Right lobe of liver (tissue), 6 donors: ENCODE data around the gene NTM. TPM values are rescaled to one million over a fixed set of nuclear protein-coding genes. Genes with fewer than 3 reads are reported as not detected.

ENCODE experiments used
- ATAC-seq, 4 donors: fragments of 200-7000 bp; cut with Tn5 transposase; one replicate each; pipeline ENCODE4 v1.9.1; 2020; ENCODE audit warnings: mild to moderate bottlenecking in 4 of 4, moderate library complexity in 4 of 4
- DNase-seq, 3 donors: peaks; one replicate each; pipeline ENCODE4 v3.0.0-alpha.2; 2020
- H3K27ac ChIP-seq, 3 donors: fragments of 200-600 bp; one replicate each; pipeline ENCODE4 v1.8.0; 2022
- H3K27me3 ChIP-seq, 2 donors: fragments of 200-600 bp; one replicate each; pipeline ENCODE4 v1.8.0; 2022
- H3K36me3 ChIP-seq, 4 donors: fragments of 200-600 bp; sonication (generic) in 1 of 4; one replicate each; pipeline versions ENCODE4 v1.5.1 to v1.8.0; 2017 to 2022; ENCODE audit warnings: control low read depth in 1 of 4
- H3K4me1 ChIP-seq, 4 donors: fragments of 200-600 bp; sonication (generic) in 1 of 4; one replicate each; pipeline versions ENCODE4 v1.5.1 to v1.8.0; 2017 to 2022; ENCODE audit warnings: control low read depth in 1 of 4
- H3K4me3 ChIP-seq, 3 donors: fragments of 200-600 bp; one replicate each; pipeline ENCODE4 v1.8.0; 2022
- H3K9me3 ChIP-seq, 4 donors: fragments of 200-600 bp; sonication (generic) in 1 of 4; one replicate each; pipeline versions ENCODE4 v1.5.1 to v1.8.0; 2017 to 2022; ENCODE audit warnings: control low read depth in 1 of 4
- POLR2A ChIP-seq: fragments of 450-650 bp; IDR thresholded peaks from one replicate; pipeline ENCODE4 v1.6.1; 2017; ENCODE audit warnings: antibody characterized with exemption, mild to moderate bottlenecking
- WGBS: methylation state at CpG from one replicate; pipeline ENCODE4 v1.1.6; 2018; ENCODE audit warnings: low coverage, low lambda C conversion rate; ENCODE audit not compliant: insufficient coverage; ENCODE audit errors: missing lambda C conversion rate; 5-methylcytosine and 5-hydroxymethylcytosine counted together
- intact Hi-C, 2 donors: fragments of 100-400 bp; cut with DNase I; formaldehyde crosslinking; loops; one replicate each; pipeline versions ENCODE4 v1.11.2 to v1.14.1; 2022
- total RNA-seq, 6 experiments: library from RNA; depleted of rRNA in 2 of 6; stranded (reverse); fragments of >200 nt in 2 of 6; fragmentation: NEBNext Ultra II Directional in 3 of 6; extraction: Animal tissue kit (Norgen Biotek cat#: 25700) in 3 of 6; gene quantifications; one replicate each; pipeline versions ENCODE4 v1.1.0 to v1.2.4, GENCODE V29; 2016 to 2023
- TF ChIP-seq, protein P1 (sequence below), 4 donors: fragments of 200-600 bp in 3 of 4; fragments of 450-650 bp in 1 of 4; IDR thresholded peaks; one replicate each; pipeline versions ENCODE4 v1.5.1 to v1.8.0; 2016 to 2022; ENCODE audit warnings: antibody characterized with exemption in 4 of 4, mild to moderate bottlenecking in 2 of 4
- donor health status: DM: no; HTN: yes; CAD: no.
- donor health status: DM: no; HTN: no; CAD: no.
- donor health status: DM: no; HTN: no; CAD: no.
- donor health status: DM: no; HTN: yes; CAD: no.
- donor health status: DM: no; HTN: yes; CAD: no.

Gene NTM
- total RNA-seq, 6 experiments from 2014 or later = 0.35 TPM; not detected in 5

- H3K27me3 ChIP-seq = no peaks in the 10 kb centered on the region
- intact Hi-C loops = no loop called here
- no peak overlapping the region for H3K4me3 ChIP-seq
- DNase-seq = no peak
- no peaks in the 10 kb centered on the region for H3K9me3 ChIP-seq
- TF ChIP-seq, protein P1, sequence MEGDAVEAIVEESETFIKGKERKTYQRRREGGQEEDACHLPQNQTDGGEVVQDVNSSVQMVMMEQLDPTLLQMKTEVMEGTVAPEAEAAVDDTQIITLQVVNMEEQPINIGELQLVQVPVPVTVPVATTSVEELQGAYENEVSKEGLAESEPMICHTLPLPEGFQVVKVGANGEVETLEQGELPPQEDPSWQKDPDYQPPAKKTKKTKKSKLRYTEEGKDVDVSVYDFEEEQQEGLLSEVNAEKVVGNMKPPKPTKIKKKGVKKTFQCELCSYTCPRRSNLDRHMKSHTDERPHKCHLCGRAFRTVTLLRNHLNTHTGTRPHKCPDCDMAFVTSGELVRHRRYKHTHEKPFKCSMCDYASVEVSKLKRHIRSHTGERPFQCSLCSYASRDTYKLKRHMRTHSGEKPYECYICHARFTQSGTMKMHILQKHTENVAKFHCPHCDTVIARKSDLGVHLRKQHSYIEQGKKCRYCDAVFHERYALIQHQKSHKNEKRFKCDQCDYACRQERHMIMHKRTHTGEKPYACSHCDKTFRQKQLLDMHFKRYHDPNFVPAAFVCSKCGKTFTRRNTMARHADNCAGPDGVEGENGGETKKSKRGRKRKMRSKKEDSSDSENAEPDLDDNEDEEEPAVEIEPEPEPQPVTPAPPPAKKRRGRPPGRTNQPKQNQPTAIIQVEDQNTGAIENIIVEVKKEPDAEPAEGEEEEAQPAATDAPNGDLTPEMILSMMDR (IDR thresholded peaks at IDR 0.05) = no peak
- TF ChIP-seq POLR2A = no peak
- H3K4me1 ChIP-seq = peaks cover 0 to 3% (median 0%) of the 10 kb centered on the region in 4 donors
- no peak overlapping the region for H3K27ac ChIP-seq
- H3K36me3 ChIP-seq = no peaks in the 10 kb centered on the region
- no peak for ATAC-seq
- WGBS = 51% methylated on average over 3 of the region's 9 CpGs
Measured at GRCh38 chr11:132332521-132332920, 962.1 kb downstream of the NTM start.

GRCh38 chr11:132334769-132335280, 964.4 kb downstream of the NTM start:
- no peak overlapping the region for H3K4me3 ChIP-seq
- no peak for TF ChIP-seq POLR2A
- TF ChIP-seq, protein P1 (IDR thresholded peaks at IDR 0.05) = no peak
- H3K27me3 ChIP-seq = no peaks in the 10 kb centered on the region
- H3K4me1 ChIP-seq = peaks cover 0 to 10% (median 0%) of the 10 kb centered on the region in 4 donors
- no peaks in the 10 kb centered on the region for H3K9me3 ChIP-seq
- DNase-seq (no peak), ATAC-seq (no peak)
- intact Hi-C loops = no loop called here
- H3K36me3 ChIP-seq = no peaks in the 10 kb centered on the region
- 87% methylated on average over 10 of the region's 15 CpGs for WGBS
- no peak overlapping the region for H3K27ac ChIP-seq

DNA sequence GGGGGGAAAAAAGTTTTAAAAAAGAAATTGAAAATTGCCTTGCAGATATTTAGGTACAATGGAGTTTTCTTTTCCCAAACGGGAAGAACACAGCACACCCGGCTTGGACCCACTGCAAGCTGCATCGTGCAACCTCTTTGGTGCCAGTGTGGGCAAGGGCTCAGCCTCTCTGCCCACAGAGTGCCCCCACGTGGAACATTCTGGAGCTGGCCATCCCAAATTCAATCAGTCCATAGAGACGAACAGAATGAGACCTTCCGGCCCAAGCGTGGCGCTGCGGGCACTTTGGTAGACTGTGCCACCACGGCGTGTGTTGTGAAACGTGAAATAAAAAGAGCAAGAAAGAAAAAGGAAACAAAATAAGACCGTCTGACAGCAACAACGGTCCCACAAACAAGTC, 964.9 kb downstream of the NTM start:
- intact Hi-C loops = no loop called here
- Histone ChIP-seq H3K27me3 (no peaks in the 10 kb centered on the region), H3K9me3 (no peaks in the 10 kb centered on the region), H3K36me3 (no peaks in the 10 kb centered on the region), H3K4me3 (no peak overlapping the region), H3K4me1 (peaks cover 0 to 10% (median 0%) of the 10 kb centered on the region in 4 donors), H3K27ac (no peak overlapping the region)
- TF ChIP-seq POLR2A = no peak
- TF ChIP-seq, protein P1 (IDR thresholded peaks at IDR 0.05) = no peak
- WGBS = 76% methylated on average over 11 of the region's 14 CpGs
- no peak for ATAC-seq
- no peak for DNase-seq

GRCh38 chr11:132336781-132337535, 966.5 kb downstream of the NTM start:
- intact Hi-C loops = no loop called here
- DNase-seq = no peak
- Histone ChIP-seq H3K27me3 (no peaks in the 10 kb centered on the region), H3K27ac (no peak overlapping the region), H3K36me3 (no peaks in the 10 kb centered on the region), H3K9me3 (no peaks in the 10 kb centered on the region), H3K4me3 (no peak overlapping the region), H3K4me1 (peaks cover 0 to 10% (median 0%) of the 10 kb centered on the region in 4 donors)
- 65% methylated on average over 8 of the region's 12 CpGs for WGBS
- no peak for TF ChIP-seq POLR2A
- TF ChIP-seq, protein P1 (IDR thresholded peaks at IDR 0.05) = no peak
- ATAC-seq = peak in 1 of 4 donors; percentile 41
